IPS DF 4.7 (cell line): ENCODE measurements around the gene DPM3.
"Not testable (repeated sequence)": the region's sequence is repeated elsewhere in the genome, so short reads cannot be mapped to it uniquely, and the experiment has no call there.

Source experiments
- DNase-seq: peaks from one replicate; pipeline ENCODE4 v3.0.0-alpha.2; 2013; ENCODE audit warnings: low spot score; ENCODE audit errors: extremely low read depth

Gene DPM3

GRCh38 chr1:155139895-155140629 lies at the start of gene DPM3:
Gene DPM3, minus strand, starts transcription at chr1:155140531. Its CDS starts 291 bp downstream, at chr1:155140240.
- no peak for DNase-seq

GRCh38 chr1:155189926-155190325 lies 49.6 kb upstream of the DPM3 start:
- not testable (repeated sequence) for DNase-seq

GRCh38 chr1:155188268-155188667 lies 47.9 kb upstream of the DPM3 start:
- DNase-seq: no peak

GRCh38 chr1:155187456-155187891 lies 47.1 kb upstream of the DPM3 start:
- no peak for DNase-seq

- DNase-seq: no peak
Observed at GRCh38 chr1:155186794-155187455, 46.6 kb upstream of the DPM3 start.

GRCh38 chr1:155186067-155186793 lies 45.9 kb upstream of the DPM3 start:
- no peak for DNase-seq

- DNase-seq: no peak
Observed at GRCh38 chr1:155185783-155186066, 45.4 kb upstream of the DPM3 start.

- no peak for DNase-seq
Observed at GRCh38 chr1:155184835-155185782, 44.8 kb upstream of the DPM3 start.

GRCh38 chr1:155184351-155184811 lies 44.0 kb upstream of the DPM3 start:
- DNase-seq: no peak

GRCh38 chr1:155183775-155184221 lies 43.5 kb upstream of the DPM3 start:
- DNase-seq: no peak

- DNase-seq: no peak
Observed at GRCh38 chr1:155182052-155182550, 41.8 kb upstream of the DPM3 start.

GRCh38 chr1:155181371-155182051 lies 41.2 kb upstream of the DPM3 start:
- DNase-seq: no peak

- DNase-seq: no peak
Observed at GRCh38 chr1:155179112-155180031, 39.0 kb upstream of the DPM3 start.

- DNase-seq: no peak
Observed at GRCh38 chr1:155178441-155179111, 38.2 kb upstream of the DPM3 start.

- DNase-seq: no peak
Observed at GRCh38 chr1:155177918-155178281, 37.6 kb upstream of the DPM3 start.

GRCh38 chr1:155177192-155177917 lies 37.0 kb upstream of the DPM3 start:
- DNase-seq: no peak

GRCh38 chr1:155176544-155177071 lies 36.3 kb upstream of the DPM3 start:
- no peak for DNase-seq

- no peak for DNase-seq
Observed at GRCh38 chr1:155175927-155176371, 35.6 kb upstream of the DPM3 start.
